AG04450 (cell line): ENCODE results near the gene NRCAM. TPM values are rescaled to one million over a fixed set of nuclear protein-coding genes. Genes with fewer than 3 reads are reported as not detected.

ENCODE experiments used
- CTCF ChIA-PET: fragments of 300-600, 350-600 bp; formaldehyde crosslinking; extraction: SDS; loops from one replicate; lab custom pipeline; 2022; ENCODE audit warnings: antibody characterized with exemption, inconsistent platforms; lab: Charles Lee
- POLR2A ChIA-PET: fragments of 350-600 bp; formaldehyde crosslinking; extraction: SDS; loops from one replicate; lab custom pipeline; 2021; ENCODE audit warnings: antibody characterized with exemption, inconsistent platforms; lab: Yijun Ruan, JAX
- DNase-seq: peaks from one replicate; pipeline ENCODE4 v3.0.0-alpha.2; 2011; ENCODE audit warnings: low read depth, low spot score
- H3K27ac ChIP-seq: one replicate; pipeline ENCODE4 v1.5.1; 2012; ENCODE audit warnings: low read depth, low read length, control low read depth
- H3K27me3 ChIP-seq: one replicate; pipeline ENCODE4 v1.6.0; 2012; ENCODE audit warnings: low read length; ENCODE audit not compliant: control insufficient read depth, insufficient read depth
- H3K4me3 ChIP-seq: 2 replicates; pipeline ENCODE4 v1.5.1; 2011; ENCODE audit warnings: mild to moderate bottlenecking, low read depth, low read length, control low read depth
- H3K9me3 ChIP-seq: 2 replicates; pipeline ENCODE4 v1.5.1; 2012; ENCODE audit warnings: low read length; ENCODE audit not compliant: control insufficient read depth, insufficient read depth
- CTCF ChIP-seq: IDR thresholded peaks from 2 replicates; pipeline ENCODE4 v1.5.1; 2011; ENCODE audit warnings: low read depth, low read length, control low read depth, inconsistent platforms
- polyA plus RNA-seq: library from polyadenylated mRNA; depleted of rRNA; stranded (reverse); fragments of >200 nt; gene quantifications from 2 replicates; pipeline ENCODE4 v1.2.3, GENCODE V29; 2011

The NRCAM gene
- polyA plus RNA-seq, 1 experiment: 0.66 TPM

GRCh38 chr7:108461840-108462239 lies 5.6 kb upstream of the NRCAM start:
- H3K9me3 ChIP-seq: no peaks in the 10 kb centered on the region
- no peak overlapping the region for H3K27ac ChIP-seq
- CTCF ChIA-PET: interaction anchor here (0.6 to 1.0 kb wide), 3 partner anchors 9 to 318 kb away, joined by 3 to 4 read pairs (median 4); no protein-coding TSS in a partner anchor
- POLR2A ChIA-PET: no interaction called here
- DNase-seq: no peak
- H3K27me3 ChIP-seq: peaks cover 20% of the 10 kb centered on the region
- H3K4me3 ChIP-seq: no peak overlapping the region
- TF ChIP-seq CTCF: no peak

DNA sequence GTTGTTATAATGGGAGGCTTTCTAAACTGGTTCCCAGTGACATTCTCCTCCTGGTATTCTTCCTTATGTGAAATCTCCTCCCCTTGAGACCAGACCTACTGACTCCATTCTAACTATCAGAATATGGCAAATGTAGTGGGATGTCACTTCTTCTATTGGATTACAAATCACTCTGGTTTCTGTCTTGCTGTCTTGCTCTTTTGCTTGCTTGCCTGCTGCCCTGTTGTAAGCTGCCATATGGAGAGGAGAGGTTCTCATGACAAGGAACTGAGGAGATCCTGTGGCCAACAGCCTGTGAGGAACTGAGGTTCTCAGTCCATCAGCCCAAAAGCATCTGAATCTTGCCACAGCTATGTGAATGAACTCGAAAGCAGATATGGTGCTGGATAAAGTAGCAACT lies 4.7 kb upstream of the NRCAM start:
- TF ChIP-seq CTCF: no peak
- no peak for DNase-seq
- Histone ChIP-seq H3K27ac (no peak overlapping the region), H3K27me3 (peaks cover 25% of the 10 kb centered on the region), H3K4me3 (no peak overlapping the region), H3K9me3 (no peaks in the 10 kb centered on the region; the same call in 1 of the 2 replicates)
- CTCF ChIA-PET: interaction anchor here (1.2 to 2.0 kb wide), 2 partner anchors 278 to 288 kb away, joined by 3 to 7 read pairs; no protein-coding TSS in a partner anchor
- POLR2A ChIA-PET: no interaction called here

GRCh38 chr7:108459922-108460551 lies 3.8 kb upstream of the NRCAM start:
- POLR2A ChIA-PET: interaction anchor here (0.7 kb wide), 1 partner anchor 360 kb away, joined by 4 read pairs; no protein-coding TSS in a partner anchor
- H3K27ac ChIP-seq: no peak overlapping the region
- CTCF ChIA-PET: interaction anchor here (0.6 to 2.0 kb wide), 6 partner anchors 9 to 287 kb away, joined by 3 to 7 read pairs (median 4); no protein-coding TSS in a partner anchor
- no peaks in the 10 kb centered on the region; the same call in 1 of the 2 replicates for H3K9me3 ChIP-seq
- peak; percentile 59 for TF ChIP-seq CTCF
- peaks cover 33% of the 10 kb centered on the region for H3K27me3 ChIP-seq
- no peak for DNase-seq
- no peak overlapping the region for H3K4me3 ChIP-seq

DNA sequence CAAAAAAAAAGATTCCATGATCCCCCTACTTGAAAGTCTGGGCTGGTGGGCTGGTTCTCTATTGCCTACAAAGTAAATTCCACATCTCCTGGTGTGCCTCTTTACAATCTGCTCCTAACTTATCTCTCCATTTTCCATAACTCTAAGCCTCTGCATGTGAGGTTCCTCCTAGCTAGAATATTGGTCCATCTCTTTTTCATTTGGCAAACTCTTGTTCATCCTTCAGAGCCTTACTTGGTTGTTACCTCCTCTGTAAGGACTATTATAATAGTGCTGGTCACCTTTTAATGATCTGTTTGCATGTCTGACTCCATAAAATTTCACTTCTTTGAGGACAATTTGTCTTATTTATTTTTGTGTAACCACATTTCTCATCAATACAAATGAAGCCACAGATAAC lies 1.6 kb upstream of the NRCAM start:
- no peak overlapping the region for H3K27ac ChIP-seq
- POLR2A ChIA-PET: no interaction called here
- CTCF ChIA-PET: no interaction called here
- H3K4me3 ChIP-seq: no peak overlapping the region
- no peak for TF ChIP-seq CTCF
- peaks cover 48% of the 10 kb centered on the region for H3K27me3 ChIP-seq
- DNase-seq: no peak
- H3K9me3 ChIP-seq: no peaks in the 10 kb centered on the region; the same call in 1 of the 2 replicates

GRCh38 chr7:108456845-108457540 lies 757 bp upstream of the NRCAM start:
- Histone ChIP-seq H3K27ac (no peak overlapping the region), H3K4me3 (no peak overlapping the region), H3K27me3 (peaks cover 53% of the 10 kb centered on the region), H3K9me3 (no peaks in the 10 kb centered on the region; the same call in 1 of the 2 replicates)
- POLR2A ChIA-PET: no interaction called here
- DNase-seq: no peak
- TF ChIP-seq CTCF: no peak
- CTCF ChIA-PET: interaction anchor here (1.5 to 1.7 kb wide), 2 partner anchors 14 to 40 kb away, joined by 4 to 5 read pairs; no protein-coding TSS in a partner anchor
